SK-N-SH (cell line): ENCODE data around the gene RAPGEF3. TPM values are rescaled to one million over a fixed set of nuclear protein-coding genes. Genes with fewer than 3 reads are reported as not detected.

Experiments used
- CTCF ChIA-PET: fragments of 300-600, 350-600 bp; formaldehyde crosslinking; extraction: SDS; loops from one replicate; lab custom pipeline; 2021; lab: Yijun Ruan, JAX
- POLR2A ChIA-PET: fragments of 350-600 bp; sonication (Branson Sonifier 250); formaldehyde crosslinking; extraction: SDS; loops from one replicate; lab custom pipeline; 2020; ENCODE audit warnings: antibody characterized with exemption, inconsistent platforms; lab: Yijun Ruan, JAX
- DNase-seq: peaks from one replicate; pipeline ENCODE4 v3.0.0; 2012
- H2AFZ ChIP-seq: fragments of 200-600 bp; sonication (generic); 2 replicates; pipeline ENCODE4 v1.8.1; 2016; ENCODE audit warnings: antibody characterized with exemption, mild to moderate bottlenecking, low read depth
- H3F3A ChIP-seq: fragments of 200-600 bp; sonication (generic); replicated peaks from 2 replicates; pipeline ENCODE3; 2016; ENCODE audit warnings: antibody characterized with exemption, mild to moderate bottlenecking; ENCODE audit not compliant: insufficient read depth
- H3K27ac ChIP-seq, 2 experiments: fragments of 200-500 bp in 1 of 2; fragments of 200-600 bp in 1 of 2; sonication (Bioruptor generic) in 1 of 2; sonication (generic), shearing (Covaris generic) in 1 of 2; 2 replicates each; pipeline versions ENCODE4 v1.5.1 to v1.6.1; 2014 to 2016; ENCODE audit warnings: low read depth in 2 of 2, inconsistent platforms in 1 of 2, low read length in 1 of 2, mild to moderate bottlenecking in 1 of 2, mixed read lengths in 1 of 2
- H3K27me3 ChIP-seq: fragments of 200-600 bp; sonication (generic), shearing (Covaris generic); 2 replicates; pipeline ENCODE4 v1.6.1; 2016; ENCODE audit warnings: mixed run types; ENCODE audit not compliant: insufficient read depth
- H3K36me3 ChIP-seq, 2 experiments: fragments of 200-500 bp in 1 of 2; fragments of 200-600 bp in 1 of 2; sonication (Bioruptor generic) in 1 of 2; sonication (generic) in 1 of 2; replicated peaks in 1 of 2; 2 replicates each; pipeline versions ENCODE3 to v1.5.1; 2014 to 2016; ENCODE audit warnings: low read length in 1 of 2, mild to moderate bottlenecking in 1 of 2; ENCODE audit not compliant: insufficient read depth in 2 of 2, control insufficient read depth in 1 of 2
- H3K4me1 ChIP-seq, 2 experiments: fragments of 200-500 bp in 1 of 2; fragments of 200-600 bp in 1 of 2; sonication (Bioruptor generic) in 1 of 2; sonication (generic), shearing (Covaris generic) in 1 of 2; 2 replicates each; pipeline versions ENCODE4 v1.5.1 to v1.6.1; 2014 to 2016; ENCODE audit warnings: low read depth in 1 of 2, low read length in 1 of 2, mixed run types in 1 of 2; ENCODE audit not compliant: insufficient read depth in 2 of 2, control insufficient read depth in 1 of 2
- H3K4me2 ChIP-seq: fragments of 200-600 bp; sonication (generic), shearing (Covaris generic); 2 replicates; pipeline ENCODE4 v1.6.1; 2017; ENCODE audit warnings: mixed run types
- H3K4me3 ChIP-seq, 2 experiments: fragments of 200-500 bp in 1 of 2; fragments of 200-600 bp in 1 of 2; sonication (Bioruptor generic) in 1 of 2; sonication (generic), shearing (Covaris generic) in 1 of 2; 2 replicates each; pipeline versions ENCODE4 v1.5.1 to v1.8.1; 2014 to 2016; ENCODE audit warnings: low read depth in 2 of 2, inconsistent platforms in 1 of 2, low read length in 1 of 2, mild to moderate bottlenecking in 1 of 2, mixed read lengths in 1 of 2, moderate library complexity in 1 of 2
- H3K79me2 ChIP-seq: fragments of 200-600 bp; sonication (generic); 2 replicates; pipeline ENCODE4 v1.8.1; 2017; ENCODE audit warnings: mild to moderate bottlenecking; ENCODE audit not compliant: insufficient read depth
- H3K9ac ChIP-seq: fragments of 200-600 bp; sonication (generic); 2 replicates; pipeline ENCODE4 v1.6.1; 2017; ENCODE audit warnings: mixed run types
- H3K9me2 ChIP-seq: fragments of 200-600 bp; sonication (generic); 2 replicates; pipeline ENCODE4 v1.6.1; 2017; ENCODE audit warnings: mixed run types
- H3K9me3 ChIP-seq: fragments of 200-600 bp; sonication (generic); 2 replicates; pipeline ENCODE4 v1.6.1; 2017; ENCODE audit warnings: mixed run types, mild to moderate bottlenecking, moderate library complexity
- H4K20me1 ChIP-seq: fragments of 200-600 bp; sonication (generic); 2 replicates; pipeline ENCODE4 v1.6.1; 2017; ENCODE audit warnings: mild to moderate bottlenecking, mixed run types; ENCODE audit not compliant: insufficient read depth
- CHD2 ChIP-seq: fragments of 150-350 bp; IDR thresholded peaks from 2 replicates; pipeline ENCODE4 v1.6.1; 2018; ENCODE audit warnings: low read length; ENCODE audit not compliant: partially characterized antibody
- ELF1 ChIP-seq: IDR thresholded peaks from 2 replicates; pipeline ENCODE4 v1.4.0; 2012
- EP300 ChIP-seq, 2 experiments: IDR thresholded peaks; 2 replicates each; pipeline versions ENCODE4 v1.4.0 to v1.6.1; 2012; ENCODE audit warnings: borderline replicate concordance in 1 of 2, low read depth in 1 of 2, low read length in 1 of 2
- EZH2phosphoT487 ChIP-seq: fragments of 200-600 bp; sonication (generic); IDR thresholded peaks from 2 replicates; pipeline ENCODE4 v1.6.1; 2017; ENCODE audit warnings: low read depth, mixed run types, mild to moderate bottlenecking, antibody characterized with exemption, moderate library complexity, borderline replicate concordance
- FOXJ3 ChIP-seq: sonication (generic); formaldehyde crosslinking; IDR thresholded peaks from 2 replicates; pipeline ENCODE4 v1.5.1; 2020; ENCODE audit warnings: mild to moderate bottlenecking, missing genetic modification reagents
- FOXM1 ChIP-seq: IDR thresholded peaks from 2 replicates; pipeline ENCODE4 v1.4.0; 2012; ENCODE audit warnings: low read depth, mild to moderate bottlenecking
- MXI1 ChIP-seq: IDR thresholded peaks from 2 replicates; pipeline ENCODE4 v1.6.1; 2012; ENCODE audit warnings: mild to moderate bottlenecking, low read depth, low read length, improper control_type of control experiment
- NRF1 ChIP-seq: IDR thresholded peaks from 2 replicates; pipeline ENCODE4 v1.6.1; 2012; ENCODE audit warnings: low read depth, mild to moderate bottlenecking, low read length
- PBX3 ChIP-seq: IDR thresholded peaks from 2 replicates; pipeline ENCODE4; 2012
- RAD21 ChIP-seq: IDR thresholded peaks from 2 replicates; pipeline ENCODE4 v1.6.1; 2012; ENCODE audit warnings: mild to moderate bottlenecking, low read length
- RCOR1 ChIP-seq: fragments of 150-350 bp; IDR thresholded peaks from 2 replicates; pipeline ENCODE4 v1.6.1; 2017; ENCODE audit warnings: antibody characterized with exemption, low read length
- RFX5 ChIP-seq: IDR thresholded peaks from 2 replicates; pipeline ENCODE4 v1.6.1; 2012; ENCODE audit warnings: mild to moderate bottlenecking, improper control_type of control experiment, low read length
- RXRA ChIP-seq: IDR thresholded peaks from 2 replicates; pipeline ENCODE4 v1.4.0; 2012; ENCODE audit warnings: low read depth, mild to moderate bottlenecking, borderline replicate concordance
- TAF1 ChIP-seq: IDR thresholded peaks from 2 replicates; pipeline ENCODE4 v1.6.1; 2012; ENCODE audit warnings: low read depth, mild to moderate bottlenecking, low read length, moderate library complexity, borderline replicate concordance
- TCF12 ChIP-seq: IDR thresholded peaks from 2 replicates; pipeline ENCODE4 v1.4.0; 2012
- TEAD4 ChIP-seq: IDR thresholded peaks from 2 replicates; pipeline ENCODE4 v1.4.0; 2012; ENCODE audit warnings: mild to moderate bottlenecking, borderline replicate concordance; ENCODE audit not compliant: insufficient read depth
- USF2 ChIP-seq: fragments of 150-350 bp; IDR thresholded peaks from 2 replicates; pipeline ENCODE4 v1.6.1; 2017; ENCODE audit warnings: antibody characterized with exemption, low read length, low read depth, borderline replicate concordance
- WGBS: methylation state at CpG from one replicate; pipeline ENCODE4 v1.1.6; 2017; ENCODE audit warnings: low lambda C conversion rate; 5-methylcytosine and 5-hydroxymethylcytosine counted together
- polyA plus RNA-seq, 3 experiments: library from polyadenylated mRNA; depleted of rRNA; stranded (reverse); fragments of >200 nt; gene quantifications; 2 replicates each; pipeline ENCODE4 v1.2.3, GENCODE V29; 2012
- TF ChIP-seq, protein P1 (sequence below): IDR thresholded peaks from 2 replicates; pipeline ENCODE4 v1.4.0; 2012; ENCODE audit warnings: low read depth
- TF ChIP-seq, protein P2 (sequence below): fragments of 150-350 bp; IDR thresholded peaks from 2 replicates; pipeline ENCODE4 v1.6.1; 2016; ENCODE audit warnings: mild to moderate bottlenecking, low read depth, low read length

The RAPGEF3 gene
- polyA plus RNA-seq, 1 of the 3 experiments (the other 2 are of a cell fraction), result 0.90 TPM

DNA sequence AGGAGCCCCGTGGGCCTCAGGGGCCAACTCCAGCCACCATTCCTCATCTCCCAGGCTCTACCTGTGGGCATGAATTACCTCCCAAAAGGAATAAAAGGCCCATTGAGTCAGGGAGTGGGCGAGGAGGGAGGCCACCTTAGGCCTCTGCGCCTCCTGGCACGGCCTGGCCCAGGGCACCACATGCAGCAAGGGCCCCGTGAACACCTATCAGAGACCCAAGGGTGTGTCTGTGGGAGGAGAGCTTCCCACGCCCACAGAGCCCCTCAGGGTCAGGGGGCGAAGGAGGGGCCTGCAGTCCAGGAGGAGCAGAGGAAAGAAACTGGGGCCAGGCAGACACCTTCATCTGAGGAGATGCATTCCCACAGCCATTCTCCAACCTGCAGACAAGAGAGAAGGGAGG is 12.2 kb downstream of the RAPGEF3 start:
- Histone ChIP-seq H3K9ac (no peak overlapping the region), H3K36me3 (no peaks in the 10 kb centered on the region), H3K79me2 (no peaks in the 10 kb centered on the region), H3F3A (no peaks in the 10 kb centered on the region), H3K27ac (no peak overlapping the region), H3K4me2 (no peak overlapping the region), H4K20me1 (no peaks in the 10 kb centered on the region), H2AFZ (no peak overlapping the region), H3K27me3 (no peaks in the 10 kb centered on the region), H3K4me3 (no peak overlapping the region), H3K9me2 (no peaks in the 10 kb centered on the region), H3K9me3 (no peaks in the 10 kb centered on the region), H3K4me1 (peaks cover 5 to 18% of the 10 kb centered on the region in 2 experiments; a peak in 3 of 4 replicates)
- CTCF ChIA-PET, result interaction anchor here (1.4 to 18.0 kb wide), 3 partner anchors 10 to 32 kb away, joined by 3 to 435 read pairs (median 313); partner anchors contain the start of genes RAPGEF3 and SLC48A1
- TF ChIP-seq, protein P1, sequence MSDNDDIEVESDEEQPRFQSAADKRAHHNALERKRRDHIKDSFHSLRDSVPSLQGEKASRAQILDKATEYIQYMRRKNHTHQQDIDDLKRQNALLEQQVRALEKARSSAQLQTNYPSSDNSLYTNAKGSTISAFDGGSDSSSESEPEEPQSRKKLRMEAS, result no peak
- TF ChIP-seq TCF12 (no peak), RAD21 (no peak), TEAD4 (no peak), RXRA (no peak), FOXM1 (no peak), RCOR1 (no peak), EZH2phosphoT487 (no peak), EP300 (IDR thresholded peaks at IDR 0.05; ENCODE audit: borderline replicate concordance in 1 of 2, low read depth in 1 of 2, low read length in 1 of 2) (no peak), NRF1 (no peak), ELF1 (no peak)
- TF ChIP-seq, protein P2, sequence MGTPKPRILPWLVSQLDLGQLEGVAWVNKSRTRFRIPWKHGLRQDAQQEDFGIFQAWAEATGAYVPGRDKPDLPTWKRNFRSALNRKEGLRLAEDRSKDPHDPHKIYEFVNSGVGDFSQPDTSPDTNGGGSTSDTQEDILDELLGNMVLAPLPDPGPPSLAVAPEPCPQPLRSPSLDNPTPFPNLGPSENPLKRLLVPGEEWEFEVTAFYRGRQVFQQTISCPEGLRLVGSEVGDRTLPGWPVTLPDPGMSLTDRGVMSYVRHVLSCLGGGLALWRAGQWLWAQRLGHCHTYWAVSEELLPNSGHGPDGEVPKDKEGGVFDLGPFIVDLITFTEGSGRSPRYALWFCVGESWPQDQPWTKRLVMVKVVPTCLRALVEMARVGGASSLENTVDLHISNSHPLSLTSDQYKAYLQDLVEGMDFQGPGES, result no peak
- POLR2A ChIA-PET, result no interaction called here
- 54% methylated on average over 7 of the region's 7 CpGs for WGBS
- DNase-seq, result no peak

DNA sequence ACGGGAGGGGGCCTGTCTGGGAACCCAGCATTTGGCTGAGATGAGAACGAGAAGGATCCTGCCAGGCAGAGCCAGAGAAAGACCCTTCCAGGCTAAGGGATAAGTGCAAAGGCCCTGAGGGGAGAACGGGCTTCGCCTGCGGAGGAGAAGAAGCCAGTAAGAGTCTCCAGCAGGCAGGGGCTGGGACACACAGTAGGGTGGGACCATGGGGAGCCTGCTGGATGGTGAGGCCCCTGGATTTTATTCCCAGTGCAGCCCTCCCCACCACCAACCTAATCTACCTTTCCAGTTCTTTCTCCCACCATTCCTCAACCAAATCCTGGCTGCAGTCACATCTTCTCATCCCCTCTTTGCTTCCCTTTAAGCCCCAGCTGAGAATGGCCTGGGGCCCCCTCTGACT is 12.6 kb downstream of the RAPGEF3 start:
- CTCF ChIA-PET, result interaction anchor here (17.7 to 43.0 kb wide), 3 partner anchors 11 to 28 kb away, joined by 313 to 1294 read pairs (median 435); partner anchors contain the start of genes RAPGEF3 and SLC48A1
- TF ChIP-seq, protein P1, result no peak
- TF ChIP-seq TAF1 (no peak), RFX5 (no peak), FOXJ3 (no peak), RAD21 (no peak), MXI1 (no peak), PBX3 (no peak), NRF1 (no peak), RCOR1 (no peak), USF2 (no peak), CHD2 (no peak)
- TF ChIP-seq, protein P2, result no peak
- TF ChIP-seq, all 33 proteins: peak for 0
- no peaks in the 10 kb centered on the region for H3K9me2 ChIP-seq
- H3F3A ChIP-seq, result no peaks in the 10 kb centered on the region
- H3K4me1 ChIP-seq, result peaks cover 9 to 22% of the 10 kb centered on the region in 2 experiments; a peak in 3 of 4 replicates
- no peaks in the 10 kb centered on the region for H3K36me3 ChIP-seq
- no peak overlapping the region for H2AFZ ChIP-seq
- POLR2A ChIA-PET, result no interaction called here
- WGBS, result 71% methylated on average over 5 of the region's 5 CpGs
- H3K9me3 ChIP-seq, result no peaks in the 10 kb centered on the region
- no peaks in the 10 kb centered on the region for H4K20me1 ChIP-seq
- no peak overlapping the region for H3K4me2 ChIP-seq
- H3K4me3 ChIP-seq, result no peak overlapping the region
- no peak overlapping the region for H3K27ac ChIP-seq
- no peak overlapping the region for H3K9ac ChIP-seq
- no peaks in the 10 kb centered on the region for H3K79me2 ChIP-seq
- no peak for DNase-seq
- H3K27me3 ChIP-seq, result no peaks in the 10 kb centered on the region
